ENCODE measurements around the gene SMARCA4. TPM values are rescaled to one million over a fixed set of nuclear protein-coding genes. Genes with fewer than 3 reads are reported as not detected.

SMARCA4 gene
- total RNA-seq, 4 donors from 2014 or later: 48.0 to 78.2 (median 53.9) TPM

- Histone ChIP-seq H3K27ac (replicated peaks in 1 of 4) (no peak overlapping the region), H3K9me3 (no peaks in the 10 kb centered on the region), H3K4me3 (no peak overlapping the region), H3K36me3 (peaks cover 30 to 84% (median 77%) of the 10 kb centered on the region in 4 donors), H3K4me1 (peaks cover 4 to 8% (median 6%) of the 10 kb centered on the region in 4 donors), H3K27me3 (no peaks in the 10 kb centered on the region)
- intact Hi-C loops (cut with DNase I): loop anchor here (5.0 kb wide), 1 partner anchor 40 kb away; no protein-coding TSS in a partner anchor
- no peak for DNase-seq (ENCODE audit: extremely low spot score)
- TF ChIP-seq POLR2A (IDR thresholded peaks at IDR 0.05; ENCODE audit: low read depth): no peak
- TF ChIP-seq POLR2AphosphoS5 (IDR thresholded peaks at IDR 0.05): no peak
- no peak for TF ChIP-seq EP300 (IDR thresholded peaks at IDR 0.05)
- no peak for TF ChIP-seq CTCF (IDR thresholded peaks at IDR 0.05)
- WGBS: 75% methylated on average over 13 of the region's 13 CpGs
These were observed 38.2 kb upstream of the SMARCA4 start for GRCh38 chr19:10922638-10923014.

GRCh38 chr19:10923260-10924112 lies 37.3 kb upstream of the SMARCA4 start:
- no peak for TF ChIP-seq CTCF (IDR thresholded peaks at IDR 0.05)
- TF ChIP-seq EP300 (IDR thresholded peaks at IDR 0.05): no peak
- TF ChIP-seq POLR2A (IDR thresholded peaks at IDR 0.05; ENCODE audit: low read depth): no peak
- no peak for TF ChIP-seq POLR2AphosphoS5 (IDR thresholded peaks at IDR 0.05)
- 81% methylated on average over 22 of the region's 29 CpGs for WGBS
- peaks cover 9 to 15% (median 12%) of the 10 kb centered on the region in 4 donors for H3K4me1 ChIP-seq
- intact Hi-C loops (cut with DNase I): loop anchor here (5.0 kb wide), 1 partner anchor 41 kb away; no protein-coding TSS in a partner anchor
- H3K36me3 ChIP-seq: peaks cover 30 to 76% (median 69%) of the 10 kb centered on the region in 4 donors
- no peak overlapping the region for H3K27ac ChIP-seq (replicated peaks in 1 of 4)
- H3K9me3 ChIP-seq: no peaks in the 10 kb centered on the region
- no peak overlapping the region for H3K4me3 ChIP-seq
- no peaks in the 10 kb centered on the region for H3K27me3 ChIP-seq
- no peak for DNase-seq (ENCODE audit: extremely low spot score)

GRCh38 chr19:10924597-10924996 lies 36.2 kb upstream of the SMARCA4 start:
- Histone ChIP-seq H3K4me1 (peaks cover 13 to 22% (median 18%) of the 10 kb centered on the region in 4 donors), H3K4me3 (no peak overlapping the region), H3K36me3 (peaks cover 26 to 65% (median 59%) of the 10 kb centered on the region in 4 donors), H3K27ac (replicated peaks in 1 of 4) (no peak overlapping the region), H3K9me3 (no peaks in the 10 kb centered on the region), H3K27me3 (no peaks in the 10 kb centered on the region)
- TF ChIP-seq POLR2AphosphoS5 (IDR thresholded peaks at IDR 0.05): no peak
- no peak for TF ChIP-seq CTCF (IDR thresholded peaks at IDR 0.05)
- no peak for TF ChIP-seq EP300 (IDR thresholded peaks at IDR 0.05)
- no peak for TF ChIP-seq POLR2A (IDR thresholded peaks at IDR 0.05; ENCODE audit: low read depth)
- no peak for DNase-seq (ENCODE audit: extremely low spot score)
- intact Hi-C loops (cut with DNase I): loop anchor here (5.0 kb wide), 1 partner anchor 42 kb away; no protein-coding TSS in a partner anchor
- 84% methylated on average over 13 of the region's 13 CpGs for WGBS

- intact Hi-C loops (cut with DNase I): loop anchor here (5.0 kb wide), 1 partner anchor 56 kb away; the partner anchor contains the start of gene CARM1
- Histone ChIP-seq H3K36me3 (peaks cover 10 to 54% (median 41%) of the 10 kb centered on the region in 4 donors), H3K4me3 (peak overlapping the region; percentile 93 to 100 (median 98)), H3K27me3 (no peaks in the 10 kb centered on the region), H3K4me1 (peaks cover 26 to 42% (median 34%) of the 10 kb centered on the region in 4 donors), H3K9me3 (no peaks in the 10 kb centered on the region), H3K27ac (replicated peaks in 1 of 4) (peak overlapping the region; percentile 88 to 92 (median 90))
- no peak for DNase-seq (ENCODE audit: extremely low spot score)
- no peak for TF ChIP-seq EP300 (IDR thresholded peaks at IDR 0.05)
- no peak for TF ChIP-seq POLR2AphosphoS5 (IDR thresholded peaks at IDR 0.05)
- no peak for TF ChIP-seq POLR2A (IDR thresholded peaks at IDR 0.05; ENCODE audit: low read depth)
- no peak for TF ChIP-seq CTCF (IDR thresholded peaks at IDR 0.05)
- WGBS: 36% methylated on average over 7 of the region's 47 CpGs
These were observed 32.9 kb upstream of the SMARCA4 start for GRCh38 chr19:10927730-10928562.

Data from esophagus muscularis mucosa (tissue), 4 donors.